KMS-11 (cell line): ENCODE data around the gene BTNL9.

Experiments used
- H2AFZ ChIP-seq: fragments of 200-600 bp; sonication (generic); 2 replicates; pipeline ENCODE4 v1.6.1; 2016; ENCODE audit warnings: antibody characterized with exemption, mixed run types, low read depth
- H3K27ac ChIP-seq: fragments of 200-600 bp; sonication (generic); 2 replicates; pipeline ENCODE4 v1.6.1; 2016; ENCODE audit warnings: mild to moderate bottlenecking, mixed run types
- H3K27me3 ChIP-seq: fragments of 200-600 bp; sonication (generic); 2 replicates; pipeline ENCODE4 v1.6.1; 2017; ENCODE audit warnings: mild to moderate bottlenecking, low read depth, mixed run types, moderate library complexity; ENCODE audit not compliant: insufficient read depth
- H3K36me3 ChIP-seq: fragments of 200-600 bp; sonication (generic); 2 replicates; pipeline ENCODE4 v1.6.1; 2017; ENCODE audit warnings: mild to moderate bottlenecking, mixed run types; ENCODE audit not compliant: insufficient read depth
- H3K4me1 ChIP-seq: fragments of 200-600 bp; sonication (generic); 2 replicates; pipeline ENCODE4 v1.6.1; 2016; ENCODE audit warnings: mild to moderate bottlenecking, low read depth, mixed run types; ENCODE audit not compliant: poor library complexity, severe bottlenecking
- H3K4me2 ChIP-seq: fragments of 200-600 bp; sonication (generic); 2 replicates; pipeline ENCODE4 v1.7.0; 2016; ENCODE audit warnings: mild to moderate bottlenecking, mixed run types
- H3K4me3 ChIP-seq: fragments of 200-600 bp; sonication (generic); IDR thresholded peaks from 2 replicates; pipeline ENCODE4 v1.6.1; 2017; ENCODE audit warnings: low read depth, low read length, mixed read lengths; ENCODE audit not compliant: insufficient read depth
- H3K79me2 ChIP-seq: fragments of 200-600 bp; sonication (generic); 2 replicates; pipeline ENCODE4 v1.6.1; 2016; ENCODE audit warnings: low read depth, mixed run types; ENCODE audit not compliant: insufficient read depth
- H3K9ac ChIP-seq: fragments of 200-600 bp; sonication (generic); 2 replicates; pipeline ENCODE4 v1.6.1; 2016; ENCODE audit warnings: mild to moderate bottlenecking, mixed run types
- H4K20me1 ChIP-seq: fragments of 200-600 bp; sonication (generic); 2 replicates; pipeline ENCODE4 v1.6.1; 2016; ENCODE audit warnings: mild to moderate bottlenecking, mixed run types; ENCODE audit not compliant: insufficient read depth
- CTCF ChIP-seq: fragments of 200-600 bp; sonication (generic); conservative IDR thresholded peaks from 2 replicates; pipeline ENCODE4 v1.6.1; 2017; ENCODE audit warnings: low read depth, mild to moderate bottlenecking, antibody characterized with exemption, low read length, moderate library complexity, mixed read lengths

BTNL9 gene

DNA sequence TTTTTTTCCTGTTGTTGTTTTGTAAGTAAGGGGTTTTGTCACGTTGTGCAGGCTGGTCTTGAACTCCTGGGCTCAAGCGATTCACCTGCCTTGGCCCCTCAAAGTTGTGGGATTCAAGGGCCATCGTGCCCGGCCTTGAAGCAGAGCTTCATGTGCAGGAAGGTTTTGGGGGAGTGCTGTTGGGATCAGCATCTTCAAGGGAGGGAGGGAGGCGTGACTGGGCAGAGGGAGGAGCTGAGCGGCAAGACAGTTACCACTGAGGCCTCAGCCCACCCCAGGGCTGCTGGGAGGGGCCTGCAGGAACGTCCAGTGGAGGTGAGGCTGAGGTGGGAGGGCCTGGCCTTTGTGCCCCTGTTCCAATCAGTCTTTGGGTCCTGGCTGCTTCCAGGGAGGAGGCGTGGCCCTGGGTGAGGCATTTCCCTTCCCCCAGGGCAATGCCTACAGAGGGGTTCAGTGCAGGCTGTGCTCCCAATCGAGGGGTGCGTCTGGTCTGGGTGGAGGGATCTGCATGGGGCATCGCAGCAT is 69.5 kb downstream of the BTNL9 start:
- H3K4me2 ChIP-seq: no peak overlapping the region
- no peak overlapping the region for H2AFZ ChIP-seq
- no peak overlapping the region for H3K9ac ChIP-seq
- H3K27me3 ChIP-seq: no peaks in the 10 kb centered on the region; the same call in 1 of the 2 replicates
- H3K4me1 ChIP-seq: no peaks in the 10 kb centered on the region
- no peaks in the 10 kb centered on the region for H3K36me3 ChIP-seq
- H3K79me2 ChIP-seq: no peaks in the 10 kb centered on the region
- TF ChIP-seq CTCF: no peak
- H4K20me1 ChIP-seq: no peaks in the 10 kb centered on the region
- H3K27ac ChIP-seq: no peak overlapping the region
- no peak overlapping the region for H3K4me3 ChIP-seq

DNA sequence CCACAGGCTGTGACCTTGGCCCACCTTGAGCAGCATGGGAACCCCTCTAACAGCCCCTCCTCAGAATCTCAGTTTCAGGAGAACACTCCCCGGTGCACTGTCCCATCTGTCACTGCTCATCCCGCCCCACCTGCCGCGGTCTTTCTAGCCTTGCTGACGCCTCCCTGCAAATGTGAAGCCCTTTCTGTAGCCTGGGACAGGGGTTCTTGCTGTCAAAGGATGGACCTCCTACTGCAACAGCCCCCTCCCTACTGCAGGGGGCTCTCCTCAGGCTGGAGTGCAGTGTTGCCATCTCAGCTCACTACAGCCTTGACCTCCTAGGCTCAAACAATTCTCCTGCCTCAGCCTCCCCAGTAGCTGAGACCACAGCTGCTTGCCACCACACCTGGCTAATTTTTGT is 70.9 kb downstream of the BTNL9 start:
- no peaks in the 10 kb centered on the region for H3K36me3 ChIP-seq
- H3K9ac ChIP-seq: no peak overlapping the region
- no peaks in the 10 kb centered on the region for H4K20me1 ChIP-seq
- no peak for TF ChIP-seq CTCF
- no peaks in the 10 kb centered on the region; the same call in 1 of the 2 replicates for H3K27me3 ChIP-seq
- no peak overlapping the region for H3K27ac ChIP-seq
- no peak overlapping the region for H3K4me3 ChIP-seq
- H3K4me1 ChIP-seq: no peaks in the 10 kb centered on the region
- no peaks in the 10 kb centered on the region for H3K79me2 ChIP-seq
- no peak overlapping the region for H2AFZ ChIP-seq
- H3K4me2 ChIP-seq: no peak overlapping the region
